ENCODE data around the gene SERINC3. TPM values are rescaled to one million over a fixed set of nuclear protein-coding genes. Genes with fewer than 3 reads are reported as not detected.

Gene SERINC3
- total and polyA plus RNA-seq, 2 donors (not counting 1 experiment from before 2014, with no cell fraction given), result 31.4 to 51.6 TPM

- H3K4me3 ChIP-seq (ENCODE audit: control extremely low read depth in 1 of 5, extremely low read depth in 1 of 5, insufficient read depth in 1 of 5, low read depth in 2 of 5, low read length in 4 of 5), result no peak overlapping the region
- CTCF ChIA-PET, result no interaction called here
- H3K9ac ChIP-seq (ENCODE audit: low read length), result no peak overlapping the region
- H3K4me3 Mint-ChIP-seq, result no peak overlapping the region
- H3K4me1 Mint-ChIP-seq, result peaks cover 3% of the 10 kb centered on the region
- TF ChIP-seq CTCF (IDR thresholded peaks at IDR 0.05), result no peak
- no peak for TF ChIP-seq EZH2 (IDR thresholded peaks at IDR 0.05; ENCODE audit: borderline replicate concordance, insufficient read depth, low read depth, low read length, poor library complexity, severe bottlenecking)
- no peaks in the 10 kb centered on the region for H3K36me3 ChIP-seq (replicated peaks in 1 of 2; ENCODE audit: control extremely low read depth in 1 of 2, control insufficient read depth in 1 of 2, extremely low read depth in 1 of 2, insufficient read depth in 2 of 2, low read length in 1 of 2)
- no peak overlapping the region for H3K27ac Mint-ChIP-seq
- peaks cover 3% of the 10 kb centered on the region for H3K27me3 Mint-ChIP-seq
- H3K27me3 ChIP-seq (replicated peaks in 1 of 4; ENCODE audit: control extremely low read depth in 1 of 4, control insufficient read depth in 3 of 4, insufficient read depth in 4 of 4, low read length in 3 of 4), result peaks cover 0 to 2% (median 0%) of the 10 kb centered on the region in 4 experiments
- H2AFZ ChIP-seq (ENCODE audit: insufficient read depth, low read depth, low read length, poor library complexity, severe bottlenecking), result no peak overlapping the region
- H3K4me2 ChIP-seq (replicated peaks; ENCODE audit: low read depth, low read length, poor library complexity, severe bottlenecking), result no peak overlapping the region
- WGBS (ENCODE audit: insufficient coverage), result 87% methylated on average over 4 of the region's 7 CpGs
- no peaks in the 10 kb centered on the region for H3K9me3 Mint-ChIP-seq (ENCODE audit: insufficient read depth)
- no peaks in the 10 kb centered on the region for H3K79me2 ChIP-seq (ENCODE audit: control insufficient read depth, insufficient read depth, low read length)
- no peaks in the 10 kb centered on the region for H4K20me1 ChIP-seq (ENCODE audit: control insufficient read depth, insufficient read depth, low read length, poor library complexity, severe bottlenecking)
- no peak overlapping the region for H3K27ac ChIP-seq (ENCODE audit: low read length in 2 of 2)
- ATAC-seq (ENCODE audit: low read depth) (no peak), DNase-seq (no peak)
- H3K9me3 ChIP-seq (ENCODE audit: control extremely low read depth in 1 of 3, control insufficient read depth in 2 of 3, insufficient read depth in 1 of 3, low read length in 2 of 3), result no peaks in the 10 kb centered on the region
- intact Hi-C loops (cut with micrococcal nuclease), result no loop called here
- no peaks in the 10 kb centered on the region for H3K4me1 ChIP-seq (ENCODE audit: control insufficient read depth in 2 of 2, insufficient read depth in 2 of 2, low read length in 2 of 2)
- POLR2A ChIA-PET, result no interaction called here
Measured at GRCh38 chr20:44450903-44451450, 70.9 kb downstream of the SERINC3 start.

GRCh38 chr20:44450281-44450889, 71.5 kb downstream of the SERINC3 start:
- POLR2A ChIA-PET, result no interaction called here
- no peak overlapping the region for H3K4me2 ChIP-seq (replicated peaks; ENCODE audit: low read depth, low read length, poor library complexity, severe bottlenecking)
- TF ChIP-seq EZH2 (IDR thresholded peaks at IDR 0.05; ENCODE audit: borderline replicate concordance, insufficient read depth, low read depth, low read length, poor library complexity, severe bottlenecking) (no peak), CTCF (IDR thresholded peaks at IDR 0.05) (no peak)
- no peak overlapping the region for H3K4me3 ChIP-seq (ENCODE audit: control extremely low read depth in 1 of 5, extremely low read depth in 1 of 5, insufficient read depth in 1 of 5, low read depth in 2 of 5, low read length in 4 of 5)
- no peak overlapping the region for H3K9ac ChIP-seq (ENCODE audit: low read length)
- H3K4me1 Mint-ChIP-seq, result peaks cover 3% of the 10 kb centered on the region
- H2AFZ ChIP-seq (ENCODE audit: insufficient read depth, low read depth, low read length, poor library complexity, severe bottlenecking), result no peak overlapping the region
- H3K4me1 ChIP-seq (ENCODE audit: control insufficient read depth in 2 of 2, insufficient read depth in 2 of 2, low read length in 2 of 2), result no peaks in the 10 kb centered on the region
- WGBS (ENCODE audit: insufficient coverage), result 90% methylated on average over 2 of the region's 3 CpGs
- H3K79me2 ChIP-seq (ENCODE audit: control insufficient read depth, insufficient read depth, low read length), result no peaks in the 10 kb centered on the region
- H3K9me3 ChIP-seq (ENCODE audit: control extremely low read depth in 1 of 3, control insufficient read depth in 2 of 3, insufficient read depth in 1 of 3, low read length in 2 of 3), result no peaks in the 10 kb centered on the region
- no peaks in the 10 kb centered on the region for H3K9me3 Mint-ChIP-seq (ENCODE audit: insufficient read depth)
- no peak overlapping the region for H3K4me3 Mint-ChIP-seq
- no peaks in the 10 kb centered on the region for H4K20me1 ChIP-seq (ENCODE audit: control insufficient read depth, insufficient read depth, low read length, poor library complexity, severe bottlenecking)
- H3K27ac Mint-ChIP-seq, result no peak overlapping the region
- peaks cover 9% of the 10 kb centered on the region for H3K27me3 Mint-ChIP-seq
- intact Hi-C loops (cut with micrococcal nuclease), result no loop called here
- CTCF ChIA-PET, result interaction anchor here (1.2 kb wide), 1 partner anchor 9 kb away, joined by 4 read pairs; no protein-coding TSS in a partner anchor
- H3K27ac ChIP-seq (ENCODE audit: low read length in 2 of 2), result no peak overlapping the region
- peaks cover 0 to 2% (median 0%) of the 10 kb centered on the region in 4 experiments for H3K27me3 ChIP-seq (replicated peaks in 1 of 4; ENCODE audit: control extremely low read depth in 1 of 4, control insufficient read depth in 3 of 4, insufficient read depth in 4 of 4, low read length in 3 of 4)
- DNase-seq, result no peak
- H3K36me3 ChIP-seq (replicated peaks in 1 of 2; ENCODE audit: control extremely low read depth in 1 of 2, control insufficient read depth in 1 of 2, extremely low read depth in 1 of 2, insufficient read depth in 2 of 2, low read length in 1 of 2), result no peaks in the 10 kb centered on the region
- ATAC-seq (ENCODE audit: low read depth), result no peak

Measured in B cell (primary cell).